GM18870 (cell line): ENCODE results near the gene GCK.

ENCODE experiments used
- ATAC-seq: cut with Tn5 transposase; IDR thresholded peaks from one replicate; pipeline ENCODE4 v1.9.1; 2021; ENCODE audit warnings: moderate library complexity; ENCODE audit not compliant: unreplicated experiment

The GCK gene

GRCh38 chr7:44097064-44097932 is 91.9 kb downstream of the GCK start:
- no peak for ATAC-seq

- ATAC-seq, result no peak
These were observed 92.8 kb downstream of the GCK start for GRCh38 chr7:44096326-44096881.

- no peak for ATAC-seq
These were observed 93.5 kb downstream of the GCK start for GRCh38 chr7:44095781-44096180.

GRCh38 chr7:44094883-44095592 is 94.2 kb downstream of the GCK start:
- no peak for ATAC-seq

GRCh38 chr7:44094365-44094764 is 94.9 kb downstream of the GCK start:
- ATAC-seq, result no peak
